ENCODE data around the gene ARHGAP32.
"Not testable (repeated sequence)": the region's sequence is repeated elsewhere in the genome, so short reads cannot be mapped to it uniquely, and the experiment has no call there.

Gene ARHGAP32

GRCh38 chr11:129018126-129018525, 174.0 kb downstream of the ARHGAP32 start:
- DNase-seq: no peak

GRCh38 chr11:129013737-129014475, 178.2 kb downstream of the ARHGAP32 start:
- DNase-seq: no peak

GRCh38 chr11:129012880-129013279, 179.2 kb downstream of the ARHGAP32 start:
- DNase-seq: no peak

- DNase-seq: no peak
These were observed 186.0 kb downstream of the ARHGAP32 start for GRCh38 chr11:129006161-129006560.

- DNase-seq: not testable (repeated sequence)
These were observed 193.0 kb downstream of the ARHGAP32 start for GRCh38 chr11:128999165-128999564.

- DNase-seq: no peak
These were observed 203.7 kb downstream of the ARHGAP32 start for GRCh38 chr11:128988242-128988970.

- no peak for DNase-seq
These were observed 206.2 kb downstream of the ARHGAP32 start for GRCh38 chr11:128985880-128986279.

GRCh38 chr11:128983023-128983422, 209.1 kb downstream of the ARHGAP32 start:
- no peak for DNase-seq

- no peak for DNase-seq
These were observed 210.9 kb downstream of the ARHGAP32 start for GRCh38 chr11:128981254-128981653.

GRCh38 chr11:128970598-128971190, 221.4 kb downstream of the ARHGAP32 start:
- no peak for DNase-seq

- DNase-seq: no peak
These were observed 223.2 kb downstream of the ARHGAP32 start for GRCh38 chr11:128968916-128969315.

- no peak for DNase-seq
These were observed 224.5 kb downstream of the ARHGAP32 start for GRCh38 chr11:128967578-128967977.

GRCh38 chr11:128965485-128965884, 226.6 kb downstream of the ARHGAP32 start:
- no peak for DNase-seq

- no peak for DNase-seq
These were observed 227.6 kb downstream of the ARHGAP32 start for GRCh38 chr11:128964463-128964930.

GRCh38 chr11:128963744-128964325, 228.3 kb downstream of the ARHGAP32 start:
- DNase-seq: peak; percentile 59

GRCh38 chr11:128962896-128963295, 229.2 kb downstream of the ARHGAP32 start:
- no peak for DNase-seq

GRCh38 chr11:128961645-128962044, 230.5 kb downstream of the ARHGAP32 start:
- DNase-seq: no peak

GRCh38 chr11:128957202-128957482, 235.0 kb downstream of the ARHGAP32 start:
- no peak for DNase-seq

GRCh38 chr11:128956401-128957201, 235.5 kb downstream of the ARHGAP32 start:
- peak; percentile 74 for DNase-seq

- no peak for DNase-seq
These were observed 236.5 kb downstream of the ARHGAP32 start for GRCh38 chr11:128955636-128956035.

- DNase-seq: no peak
These were observed 239.0 kb downstream of the ARHGAP32 start for GRCh38 chr11:128953151-128953550.

- DNase-seq: no peak
These were observed 242.2 kb downstream of the ARHGAP32 start for GRCh38 chr11:128949791-128950454.
